Measurements from ENCODE around the gene CCT3. TPM values are rescaled to one million over a fixed set of nuclear protein-coding genes. Genes with fewer than 3 reads are reported as not detected.
A peak's percentile ranks its signal among the peaks of the same experiment; 100 is the strongest.

Gene CCT3
- total and polyA plus RNA-seq, 10 of the 15 experiments (the other 5 are each of a cell fraction or from before 2014, with no cell fraction given), result 319 to 585 (median 427) TPM

DNA sequence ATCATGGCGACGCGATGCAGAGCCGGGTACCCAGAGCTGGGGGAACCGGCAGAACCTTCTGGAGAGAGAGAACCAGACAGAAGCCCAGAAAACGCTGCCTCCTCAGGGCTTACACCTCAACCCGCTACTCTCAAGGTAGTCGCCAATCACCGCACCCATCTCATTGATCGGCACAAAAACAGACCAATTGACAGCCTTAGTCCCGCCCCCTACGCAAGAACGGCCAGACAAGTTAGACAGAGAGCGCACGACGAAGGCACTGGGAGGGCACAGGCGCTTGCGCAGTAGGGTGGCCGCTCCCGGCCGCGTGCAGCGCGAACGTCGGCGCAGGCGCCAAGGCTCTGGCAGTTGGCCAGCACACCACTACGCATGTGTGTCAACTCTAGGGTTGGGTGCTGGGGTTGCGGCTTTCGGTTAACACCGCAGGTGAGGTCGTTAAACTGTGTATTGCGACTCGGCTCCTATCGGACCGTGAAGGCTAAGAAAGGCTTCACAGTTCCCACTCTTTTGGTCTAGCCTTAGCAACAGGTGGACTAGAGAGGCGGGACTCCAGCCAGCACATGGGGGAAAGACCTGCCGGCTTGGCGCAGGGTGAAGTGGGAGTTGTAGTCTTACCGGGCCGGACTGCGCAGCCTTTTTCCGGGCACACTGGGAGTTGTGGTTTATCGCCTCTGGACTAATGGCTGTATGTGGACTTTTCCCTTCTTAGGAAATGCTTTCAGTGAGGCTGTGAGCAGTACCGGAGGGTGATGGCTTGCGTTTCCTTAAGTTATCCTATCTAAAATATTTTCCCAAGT, at the start of gene CCT3, which contains the start of gene TSACC (continued):
- TF ChIP-seq, protein P1, sequence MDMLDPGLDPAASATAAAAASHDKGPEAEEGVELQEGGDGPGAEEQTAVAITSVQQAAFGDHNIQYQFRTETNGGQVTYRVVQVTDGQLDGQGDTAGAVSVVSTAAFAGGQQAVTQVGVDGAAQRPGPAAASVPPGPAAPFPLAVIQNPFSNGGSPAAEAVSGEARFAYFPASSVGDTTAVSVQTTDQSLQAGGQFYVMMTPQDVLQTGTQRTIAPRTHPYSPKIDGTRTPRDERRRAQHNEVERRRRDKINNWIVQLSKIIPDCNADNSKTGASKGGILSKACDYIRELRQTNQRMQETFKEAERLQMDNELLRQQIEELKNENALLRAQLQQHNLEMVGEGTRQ (IDR thresholded peaks at IDR 0.05; ENCODE audit: borderline replicate concordance, low read depth, low read length), result peak; percentile 48
- TF ChIP-seq STAT1 (conservative IDR thresholded peaks at IDR 0.05) (0 out of 2 replicates have a peak, but pooled peaks have one; percentile 25), RFX5 (IDR thresholded peaks at IDR 0.05; ENCODE audit: low read depth, low read length) (peak; percentile 69; the same call in 1 of the 2 replicates), KAT2A (conservative IDR thresholded peaks at IDR 0.05; ENCODE audit: control insufficient read depth, low read depth, low read length) (no peak), BHLHE40 (IDR thresholded peaks at IDR 0.05; ENCODE audit: borderline replicate concordance in 1 of 2, low read depth in 2 of 2, low read length in 1 of 2) (peak; percentile 76 to 90), SIX5 (IDR thresholded peaks at IDR 0.05; ENCODE audit: low read depth, low read length, severe bottlenecking) (peak; percentile 91), HCFC1 (IDR thresholded peaks at IDR 0.05; ENCODE audit: low read length) (peak; percentile 92), SPI1 (IDR thresholded peaks at IDR 0.05; ENCODE audit: borderline replicate concordance, insufficient read depth, low read depth, low read length) (no peak), NFYA (IDR thresholded peaks at IDR 0.05; ENCODE audit: borderline replicate concordance, low read depth, low read length) (peak; percentile 59), TAF1 (IDR thresholded peaks at IDR 0.05; ENCODE audit: borderline replicate concordance, low read depth, low read length) (peak; percentile 85), RCOR1 (conservative IDR thresholded peaks at IDR 0.05; ENCODE audit: low read depth, low read length) (no peak), CBX5 (IDR thresholded peaks at IDR 0.05; ENCODE audit: low read depth) (no peak), EGR1 (IDR thresholded peaks at IDR 0.05; ENCODE audit: borderline replicate concordance in 1 of 2, low read depth in 2 of 2, low read length in 2 of 2) (no peak), PAX8 (IDR thresholded peaks at IDR 0.05) (no peak), SIN3A (IDR thresholded peaks at IDR 0.05; ENCODE audit: low read depth, low read length) (peak; percentile 81), FOXM1 (IDR thresholded peaks at IDR 0.05; ENCODE audit: low read depth, low read length) (no peak), CHD1 (IDR thresholded peaks at IDR 0.05; ENCODE audit: low read depth, low read length) (no peak), IKZF2 (IDR thresholded peaks at IDR 0.05) (peak; percentile 81 to 86; a peak in 3 of 4 replicates), ESRRA (IDR thresholded peaks at IDR 0.05; ENCODE audit: low read length) (peak; percentile 36; the same call in 1 of the 2 replicates), SREBF2 (IDR thresholded peaks at IDR 0.05; ENCODE audit: low read length) (0 out of 2 replicates have a peak, but pooled peaks have one; percentile 20), GATAD2B (conservative IDR thresholded peaks at IDR 0.05; ENCODE audit: low read depth) (0 out of 2 replicates have a peak, but pooled peaks have one; percentile 32), TCF12 (IDR thresholded peaks at IDR 0.05; ENCODE audit: low read depth, low read length) (peak; percentile 80; the same call in 1 of the 2 replicates)
- TF ChIP-seq, protein P2, sequence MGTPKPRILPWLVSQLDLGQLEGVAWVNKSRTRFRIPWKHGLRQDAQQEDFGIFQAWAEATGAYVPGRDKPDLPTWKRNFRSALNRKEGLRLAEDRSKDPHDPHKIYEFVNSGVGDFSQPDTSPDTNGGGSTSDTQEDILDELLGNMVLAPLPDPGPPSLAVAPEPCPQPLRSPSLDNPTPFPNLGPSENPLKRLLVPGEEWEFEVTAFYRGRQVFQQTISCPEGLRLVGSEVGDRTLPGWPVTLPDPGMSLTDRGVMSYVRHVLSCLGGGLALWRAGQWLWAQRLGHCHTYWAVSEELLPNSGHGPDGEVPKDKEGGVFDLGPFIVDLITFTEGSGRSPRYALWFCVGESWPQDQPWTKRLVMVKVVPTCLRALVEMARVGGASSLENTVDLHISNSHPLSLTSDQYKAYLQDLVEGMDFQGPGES (IDR thresholded peaks at IDR 0.05), result peak; percentile 94
- TF ChIP-seq, protein P3, sequence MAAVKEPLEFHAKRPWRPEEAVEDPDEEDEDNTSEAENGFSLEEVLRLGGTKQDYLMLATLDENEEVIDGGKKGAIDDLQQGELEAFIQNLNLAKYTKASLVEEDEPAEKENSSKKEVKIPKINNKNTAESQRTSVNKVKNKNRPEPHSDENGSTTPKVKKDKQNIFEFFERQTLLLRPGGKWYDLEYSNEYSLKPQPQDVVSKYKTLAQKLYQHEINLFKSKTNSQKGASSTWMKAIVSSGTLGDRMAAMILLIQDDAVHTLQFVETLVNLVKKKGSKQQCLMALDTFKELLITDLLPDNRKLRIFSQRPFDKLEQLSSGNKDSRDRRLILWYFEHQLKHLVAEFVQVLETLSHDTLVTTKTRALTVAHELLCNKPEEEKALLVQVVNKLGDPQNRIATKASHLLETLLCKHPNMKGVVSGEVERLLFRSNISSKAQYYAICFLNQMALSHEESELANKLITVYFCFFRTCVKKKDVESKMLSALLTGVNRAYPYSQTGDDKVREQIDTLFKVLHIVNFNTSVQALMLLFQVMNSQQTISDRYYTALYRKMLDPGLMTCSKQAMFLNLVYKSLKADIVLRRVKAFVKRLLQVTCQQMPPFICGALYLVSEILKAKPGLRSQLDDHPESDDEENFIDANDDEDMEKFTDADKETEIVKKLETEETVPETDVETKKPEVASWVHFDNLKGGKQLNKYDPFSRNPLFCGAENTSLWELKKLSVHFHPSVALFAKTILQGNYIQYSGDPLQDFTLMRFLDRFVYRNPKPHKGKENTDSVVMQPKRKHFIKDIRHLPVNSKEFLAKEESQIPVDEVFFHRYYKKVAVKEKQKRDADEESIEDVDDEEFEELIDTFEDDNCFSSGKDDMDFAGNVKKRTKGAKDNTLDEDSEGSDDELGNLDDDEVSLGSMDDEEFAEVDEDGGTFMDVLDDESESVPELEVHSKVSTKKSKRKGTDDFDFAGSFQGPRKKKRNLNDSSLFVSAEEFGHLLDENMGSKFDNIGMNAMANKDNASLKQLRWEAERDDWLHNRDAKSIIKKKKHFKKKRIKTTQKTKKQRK (IDR thresholded peaks at IDR 0.05; ENCODE audit: low read depth, low read length), result peak; percentile 43; the same call in 1 of the 2 replicates
- TF ChIP-seq, protein P4, sequence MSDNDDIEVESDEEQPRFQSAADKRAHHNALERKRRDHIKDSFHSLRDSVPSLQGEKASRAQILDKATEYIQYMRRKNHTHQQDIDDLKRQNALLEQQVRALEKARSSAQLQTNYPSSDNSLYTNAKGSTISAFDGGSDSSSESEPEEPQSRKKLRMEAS (IDR thresholded peaks at IDR 0.05; ENCODE audit: low read depth, low read length), result peak; percentile 78

Data from GM12878 (cell line).